Stomach (tissue), 4 donors: ENCODE results near the gene CUX1.

ENCODE experiments used
- CTCF ChIP-seq, 7 experiments: fragments of 450-650 bp in 4 of 7; fragments of 200-600 bp in 3 of 7; sonication (generic) in 3 of 7; IDR thresholded peaks; one replicate each; pipeline ENCODE4 v1.5.1; 2016 to 2019; ENCODE audit warnings: antibody characterized with exemption in 7 of 7, control low read depth in 2 of 7, mild to moderate bottlenecking in 1 of 7
- POLR2A ChIP-seq, 4 donors: fragments of 450-650 bp; IDR thresholded peaks; one replicate each; pipeline ENCODE4 v1.6.1; 2016; ENCODE audit warnings: antibody characterized with exemption in 4 of 4, control low read depth in 2 of 4, mild to moderate bottlenecking in 1 of 4, moderate library complexity in 1 of 4

GRCh38 chr7:102154425-102154824 is 337.0 kb downstream of the CUX1 start:
- TF ChIP-seq CTCF (IDR thresholded peaks at IDR 0.05): no peak
- TF ChIP-seq POLR2A (IDR thresholded peaks at IDR 0.05): no peak
